HS-27A (cell line): ENCODE results near the gene TMPRSS2.

Experiments
- DNase-seq: peaks from one replicate; pipeline ENCODE4 v3.0.0-alpha.2; 2012; ENCODE audit warnings: low read depth, missing footprints

Gene TMPRSS2

DNA sequence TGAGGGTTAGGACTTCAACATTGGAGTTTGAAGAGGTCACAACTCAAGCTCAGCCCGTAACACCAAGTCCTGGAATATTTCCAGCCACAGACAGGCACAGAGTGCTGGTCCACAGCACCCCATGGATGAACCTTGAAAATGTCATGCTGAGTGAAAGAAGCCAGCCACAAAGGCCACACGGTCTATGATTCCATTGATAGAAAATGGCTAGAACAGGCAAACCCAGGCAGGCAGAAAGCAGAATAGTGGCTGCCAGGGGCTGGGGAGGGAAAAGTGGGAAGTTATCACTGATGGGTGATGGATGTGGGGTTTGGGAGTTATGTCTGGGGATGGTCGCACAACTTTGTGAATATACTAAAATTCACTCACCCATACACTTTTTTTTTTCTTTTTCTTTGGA, 60.6 kb downstream of the TMPRSS2 start:
- DNase-seq = no peak

DNA sequence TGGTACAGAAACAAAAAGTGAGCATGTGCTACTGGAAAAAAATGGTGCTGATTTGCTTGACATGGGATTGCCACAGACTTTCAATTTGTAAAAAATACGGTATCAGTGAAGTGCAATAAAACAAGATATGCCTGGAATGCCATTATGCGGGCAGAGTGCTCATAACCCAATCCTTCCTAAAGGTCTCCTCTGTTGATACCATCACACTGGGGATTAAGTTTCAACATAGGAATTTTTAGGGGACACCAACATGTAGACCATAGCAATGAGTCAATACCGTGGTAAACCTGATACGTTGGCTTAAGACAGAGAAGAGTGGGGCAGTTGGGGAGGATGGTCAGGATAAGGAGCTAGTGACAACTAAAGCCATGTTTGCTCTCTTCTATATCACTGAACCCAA, 61.4 kb downstream of the TMPRSS2 start:
- no peak for DNase-seq

DNA sequence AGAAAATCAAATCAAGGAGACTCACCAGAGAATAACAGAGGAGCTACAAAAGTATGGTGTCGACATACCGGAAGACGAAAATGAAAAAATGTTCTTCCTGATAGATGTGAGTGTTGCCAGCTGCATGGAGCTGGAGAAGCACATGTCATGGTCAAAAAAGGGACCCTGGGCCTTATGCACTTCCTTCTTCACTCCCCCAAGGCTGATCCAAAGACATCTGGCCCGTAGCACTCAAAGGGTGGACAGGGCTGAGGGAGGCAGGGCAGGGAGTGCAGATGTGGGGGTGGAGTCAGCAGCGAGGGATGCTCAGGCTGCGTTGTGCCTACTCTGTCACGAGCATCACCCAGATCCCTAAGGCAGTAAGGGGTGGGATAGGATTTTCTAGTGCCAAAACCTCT, 62.5 kb downstream of the TMPRSS2 start:
- DNase-seq = no peak

DNA sequence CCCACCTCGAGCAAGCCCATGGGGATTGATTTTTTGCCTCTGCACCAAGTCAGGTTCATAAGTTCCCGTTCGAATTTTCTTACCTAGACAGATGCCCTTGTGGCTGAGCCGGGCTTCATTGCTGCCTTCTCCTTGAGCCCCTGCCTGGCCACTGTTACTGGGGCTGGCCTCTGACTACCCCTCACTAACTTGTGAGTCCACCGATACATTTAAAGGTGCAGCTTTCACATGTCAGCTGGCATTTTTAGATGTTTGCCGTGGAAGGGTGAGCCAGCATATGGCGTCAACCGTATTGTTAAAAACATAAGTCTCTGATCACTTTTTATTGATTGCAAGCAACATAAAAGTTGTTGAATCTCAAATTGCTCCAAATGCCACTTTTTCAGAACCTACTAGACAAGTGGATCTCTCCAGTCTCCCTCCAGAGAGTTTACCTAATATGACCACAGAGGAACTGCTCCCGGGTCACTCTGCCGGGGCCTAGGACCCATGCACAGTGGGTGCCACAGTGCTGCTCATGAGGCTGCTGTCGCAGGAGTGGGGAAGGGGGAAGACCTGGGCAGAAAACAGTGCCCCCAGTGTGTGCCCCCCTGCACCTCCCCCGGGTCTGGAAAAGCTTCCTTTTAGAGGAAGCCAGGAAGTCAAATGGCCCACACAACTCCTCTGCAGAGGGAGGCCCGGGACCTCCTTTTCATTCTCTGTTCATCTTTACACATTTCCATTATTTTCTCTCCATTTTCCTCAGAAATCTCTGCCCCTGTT, 63.1 kb downstream of the TMPRSS2 start:
- no peak for DNase-seq

DNA sequence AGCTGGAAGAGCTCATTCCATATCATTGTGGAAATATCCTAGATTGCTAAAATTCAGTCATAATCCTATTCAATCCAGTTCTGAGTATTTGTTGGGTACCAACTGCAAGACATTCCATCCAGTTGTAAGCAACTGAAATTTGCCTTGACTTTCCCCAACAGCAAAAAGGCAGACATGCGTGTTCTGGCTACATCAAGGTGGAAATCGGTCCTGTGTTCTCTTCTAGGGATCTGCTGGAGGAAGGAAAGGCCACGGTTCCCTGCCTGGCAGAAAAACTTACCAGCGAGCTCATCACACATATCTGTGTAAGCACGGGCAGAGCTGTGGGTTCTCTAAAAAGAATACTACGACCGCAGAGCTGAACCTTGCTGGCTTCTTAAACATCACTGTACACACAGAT, 64.4 kb downstream of the TMPRSS2 start:
- no peak for DNase-seq

DNA sequence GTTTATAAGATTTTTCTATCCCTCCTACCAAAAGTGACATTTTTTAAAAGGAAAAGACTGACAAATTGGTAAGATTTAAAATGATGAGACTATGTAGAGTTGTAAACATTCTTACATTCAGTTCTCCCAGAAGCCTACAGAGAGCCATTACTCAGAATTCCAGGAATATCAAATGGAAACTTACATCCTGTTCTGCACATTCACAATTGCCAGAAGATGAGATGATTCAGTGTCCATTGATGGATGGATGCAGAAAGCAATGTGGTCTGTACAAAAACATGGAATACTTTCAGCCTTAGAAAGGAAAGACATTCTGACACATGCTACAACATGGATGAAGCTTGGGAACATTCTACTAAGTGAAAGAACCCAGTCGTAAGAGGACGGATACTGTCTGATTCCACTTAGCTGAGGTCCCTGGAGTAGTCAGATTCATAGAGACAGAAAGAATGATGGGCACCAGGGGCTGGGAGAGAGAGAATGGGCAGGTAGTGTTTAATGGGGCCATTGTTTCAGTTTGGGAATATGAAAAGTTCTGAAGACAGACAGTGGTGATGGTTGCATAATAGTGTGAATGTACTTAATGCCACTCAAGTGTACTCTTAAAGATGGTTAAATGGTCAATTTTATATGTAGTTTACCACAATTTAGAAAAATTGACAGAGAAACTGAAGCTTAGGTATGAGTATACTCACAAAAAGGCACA, 65.3 kb downstream of the TMPRSS2 start:
- DNase-seq = no peak

DNA sequence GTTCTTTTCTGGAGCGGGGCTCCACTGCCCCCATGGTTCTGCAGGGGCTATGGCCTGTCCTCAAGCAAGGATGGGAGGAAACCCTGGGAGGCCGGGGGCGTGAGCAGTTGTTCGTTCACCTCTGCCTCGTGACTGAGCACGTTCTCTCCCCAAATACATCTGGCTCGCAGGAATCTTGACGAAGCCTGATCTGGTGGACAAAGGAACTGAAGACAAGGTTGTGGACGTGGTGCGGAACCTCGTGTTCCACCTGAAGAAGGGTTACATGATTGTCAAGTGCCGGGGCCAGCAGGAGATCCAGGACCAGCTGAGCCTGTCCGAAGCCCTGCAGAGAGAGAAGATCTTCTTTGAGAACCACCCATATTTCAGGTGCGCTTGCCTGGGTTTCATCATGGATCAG, 66.4 kb downstream of the TMPRSS2 start:
- no peak for DNase-seq

DNA sequence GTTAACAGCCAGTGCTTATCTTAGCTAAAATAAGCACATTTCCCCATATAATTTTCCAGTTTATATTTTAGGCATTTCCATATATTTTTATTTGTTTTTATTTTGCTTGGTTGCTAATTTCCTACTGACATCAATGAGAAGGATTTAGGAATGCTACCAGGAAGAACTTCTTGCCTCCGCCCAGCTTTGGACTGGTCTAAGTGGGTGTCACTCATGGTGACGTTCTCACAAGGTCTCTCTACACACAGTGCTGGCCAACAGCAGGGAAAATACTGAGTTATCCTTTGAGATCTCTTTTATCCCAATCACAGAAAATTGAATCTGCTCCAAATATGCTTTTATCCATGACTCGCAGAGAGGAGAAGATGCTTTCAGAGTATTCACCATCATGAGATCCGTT, 68.7 kb downstream of the TMPRSS2 start:
- DNase-seq = no peak

DNA sequence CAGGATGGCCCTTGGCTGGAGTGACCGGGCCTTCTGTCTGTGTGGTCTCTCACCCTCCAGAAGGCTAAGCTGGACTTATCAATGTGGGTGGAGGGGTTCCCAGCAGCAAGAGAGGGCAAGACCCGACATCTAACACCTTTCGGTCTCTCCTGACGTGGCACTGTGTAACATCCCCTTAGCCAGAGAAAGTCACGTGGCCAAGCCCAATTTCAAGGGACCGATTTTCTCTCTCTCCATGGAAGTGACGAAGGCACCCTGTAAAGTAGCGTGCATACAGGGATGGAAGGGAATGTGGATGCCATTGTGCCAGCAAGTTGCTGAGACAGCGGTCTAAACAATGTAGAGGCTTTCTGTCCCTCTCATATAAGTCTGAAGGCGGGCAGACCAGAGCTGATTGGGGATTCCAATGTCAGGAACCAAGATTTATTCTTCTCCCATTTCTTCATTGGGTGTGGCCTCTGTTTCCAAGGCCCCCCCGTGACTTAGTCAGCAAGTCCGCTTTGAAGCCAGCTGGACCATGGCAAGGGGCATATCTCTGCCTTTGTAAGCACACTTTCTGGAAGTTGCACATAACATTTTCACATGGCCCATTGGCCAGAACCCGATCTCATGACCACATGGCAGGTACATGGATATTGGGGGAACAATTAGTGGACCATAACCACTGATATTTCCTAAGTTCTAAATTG, 69.4 kb downstream of the TMPRSS2 start:
- DNase-seq = no peak

DNA sequence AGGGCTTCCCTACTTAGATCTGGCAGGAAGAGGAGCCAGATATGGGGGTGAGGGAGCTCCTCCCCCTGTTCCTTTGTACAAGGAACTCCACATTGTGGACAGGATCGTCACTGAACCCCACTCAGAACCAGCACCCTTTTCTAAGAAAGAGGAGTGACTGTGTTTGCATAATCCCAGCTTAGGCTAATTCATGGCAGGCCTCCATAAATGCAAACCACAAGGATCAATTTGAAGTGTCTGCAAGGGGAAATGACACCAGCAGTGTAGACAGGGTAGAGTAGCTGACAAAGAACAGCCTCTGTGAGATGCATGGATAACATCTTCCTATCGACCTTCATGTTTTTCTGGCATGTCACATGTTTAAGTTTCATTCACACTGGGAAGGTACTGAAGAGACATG, 70.2 kb downstream of the TMPRSS2 start:
- DNase-seq = no peak

DNA sequence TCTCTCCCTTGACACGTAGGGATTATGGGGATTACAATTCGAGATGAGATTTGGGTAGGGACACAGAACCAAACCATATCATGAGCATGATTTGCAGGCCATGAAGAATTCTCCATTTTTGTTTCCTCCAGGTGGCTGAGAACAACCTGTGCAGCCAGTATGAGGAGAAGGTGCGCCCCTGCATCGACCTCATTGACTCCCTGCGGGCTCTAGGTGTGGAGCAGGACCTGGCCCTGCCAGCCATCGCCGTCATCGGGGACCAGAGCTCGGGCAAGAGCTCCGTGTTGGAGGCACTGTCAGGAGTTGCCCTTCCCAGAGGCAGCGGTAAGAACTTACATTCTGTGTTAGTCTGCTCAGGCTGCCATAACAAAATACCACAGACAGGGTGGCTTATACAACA, 72.3 kb downstream of the TMPRSS2 start:
- no peak for DNase-seq

DNA sequence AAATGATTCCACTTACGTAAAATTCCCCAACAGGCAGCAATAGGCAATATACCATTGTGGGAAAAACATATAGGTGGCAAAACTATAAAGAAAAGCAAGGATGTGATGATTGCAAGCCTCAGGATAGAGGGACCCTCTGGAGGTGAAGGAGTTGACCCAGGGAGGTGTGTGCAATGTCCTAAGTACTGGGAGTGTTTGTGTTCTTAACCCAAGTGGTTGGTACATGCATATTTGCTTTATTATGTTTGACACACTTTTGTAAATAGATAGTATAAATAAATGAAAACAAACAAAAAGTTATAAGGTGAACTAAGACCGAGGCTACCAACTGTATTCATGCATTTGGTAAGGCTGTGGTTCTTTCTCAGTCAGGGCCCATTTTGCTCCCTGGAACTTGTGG, 74.4 kb downstream of the TMPRSS2 start:
- DNase-seq = no peak

DNA sequence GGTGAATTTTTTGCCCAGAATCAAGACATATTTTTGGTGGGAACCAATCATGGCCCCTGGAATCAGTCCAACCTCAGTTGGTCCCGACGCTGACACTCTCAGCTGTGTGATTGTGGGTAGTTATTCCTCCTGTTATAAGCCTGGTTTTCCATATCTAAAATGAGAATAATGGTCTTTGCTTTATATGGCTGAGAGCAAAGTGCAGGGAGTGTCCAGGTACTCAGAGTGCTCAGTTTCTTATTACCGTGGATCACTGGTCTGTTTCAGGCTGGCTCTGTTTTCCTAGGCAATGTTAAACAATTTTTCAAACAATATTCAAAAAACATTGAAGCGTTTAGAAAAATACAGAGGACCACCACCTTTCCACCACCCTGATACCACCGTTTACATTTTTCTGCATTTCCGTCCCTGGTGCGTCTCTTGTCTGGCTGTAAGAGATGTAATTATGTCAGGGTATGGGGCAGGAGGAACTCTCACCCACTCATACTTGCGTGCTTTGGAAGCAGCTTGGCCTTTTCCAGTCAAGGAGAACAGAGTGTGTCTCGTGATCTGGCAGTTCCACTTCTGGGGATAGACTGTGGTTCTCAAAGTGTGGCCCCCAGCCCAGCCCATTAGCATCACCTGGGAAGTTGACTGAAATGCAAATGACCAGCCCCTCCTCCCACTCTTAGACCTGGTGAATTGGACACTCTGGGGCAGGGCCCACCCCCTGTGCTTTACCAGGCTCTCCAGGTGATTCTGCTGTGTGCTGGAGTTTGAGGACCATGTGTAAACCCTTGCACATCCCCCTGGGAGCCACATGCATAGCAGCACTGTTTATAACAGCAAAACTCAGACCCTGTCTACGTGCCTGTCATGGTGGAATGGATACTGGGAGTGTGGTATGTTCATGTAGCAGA, 75.1 kb downstream of the TMPRSS2 start:
- DNase-seq = no peak

DNA sequence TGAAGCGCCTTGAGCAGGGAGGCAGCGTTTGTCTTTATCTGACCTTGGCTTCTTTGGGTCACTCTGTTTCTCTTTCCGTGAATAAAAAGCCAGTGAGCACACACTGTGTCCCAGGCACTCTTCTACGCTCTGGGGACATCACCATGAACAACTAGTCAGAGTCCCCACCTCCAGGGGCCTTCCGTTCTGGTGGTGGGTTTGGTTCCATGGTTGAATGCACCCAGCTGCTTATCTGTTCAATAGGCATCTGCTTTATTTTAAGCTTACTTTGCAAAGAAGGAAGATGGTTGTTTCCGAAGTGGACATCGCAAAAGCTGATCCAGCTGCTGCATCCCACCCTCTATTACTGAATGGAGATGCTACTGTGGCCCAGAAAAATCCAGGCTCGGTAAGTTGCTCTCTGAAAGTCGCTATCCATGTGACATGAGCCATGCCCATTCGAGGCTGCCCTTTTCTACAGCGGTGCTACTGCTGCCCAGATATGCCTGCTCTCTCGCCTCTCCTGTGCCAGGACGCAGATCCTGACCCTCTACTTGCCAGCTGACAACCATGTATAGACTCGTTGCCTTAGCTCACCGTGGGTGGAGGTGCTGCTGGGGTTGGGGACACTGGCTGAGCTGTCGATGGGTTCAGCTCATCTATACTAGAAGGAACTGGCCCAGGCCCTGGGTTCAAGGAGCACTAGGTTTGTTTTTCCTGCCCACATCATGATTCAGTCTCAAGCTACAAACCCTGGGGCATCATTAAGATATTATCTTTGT, 76.0 kb downstream of the TMPRSS2 start:
- no peak for DNase-seq

DNA sequence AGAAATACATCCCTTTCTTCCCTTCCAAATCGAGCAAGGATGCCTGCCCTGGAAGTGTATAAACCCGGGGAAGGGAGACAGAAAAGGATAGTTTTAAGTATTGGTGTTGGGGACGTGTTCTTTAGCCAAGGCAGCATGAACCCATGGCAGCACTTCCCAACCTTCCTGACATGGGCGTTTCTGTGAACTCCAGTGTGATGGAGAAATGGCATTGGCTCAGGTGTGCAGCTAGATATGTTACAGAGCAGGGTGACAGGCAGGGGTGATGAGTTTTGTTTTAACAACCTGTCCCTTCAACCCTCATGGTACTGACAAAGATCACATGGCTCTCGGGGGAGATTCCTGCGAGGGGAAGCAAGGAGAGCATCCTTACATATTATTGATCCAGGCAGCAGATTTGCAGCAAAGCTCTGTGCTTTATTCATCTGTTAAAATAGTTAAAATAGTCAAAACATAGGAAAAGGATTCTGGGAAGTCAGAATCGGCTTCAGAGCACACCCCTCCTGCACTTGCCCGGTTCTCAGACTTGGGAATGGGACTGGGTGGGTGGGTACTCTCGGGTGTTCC, 78.0 kb downstream of the TMPRSS2 start:
- no peak for DNase-seq

DNA sequence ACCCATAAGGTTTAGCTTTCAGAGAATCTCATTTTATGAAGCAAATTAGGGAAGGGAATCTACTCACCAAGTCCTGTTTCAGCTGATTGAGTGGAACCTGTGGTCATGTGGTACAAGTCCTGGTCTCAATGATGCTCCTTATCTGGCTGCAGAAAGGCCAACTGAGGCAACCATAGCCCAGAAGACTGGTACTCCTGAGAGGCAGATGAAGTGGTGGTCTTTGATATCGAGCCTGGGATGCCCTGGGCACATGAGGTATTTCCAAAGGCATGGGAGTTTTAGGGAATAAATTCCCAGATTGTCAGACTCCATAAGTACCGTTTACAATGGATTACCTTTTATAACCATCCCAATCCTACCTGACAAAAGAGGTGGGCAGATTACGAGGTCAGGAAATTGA, 78.7 kb downstream of the TMPRSS2 start:
- no peak for DNase-seq

DNA sequence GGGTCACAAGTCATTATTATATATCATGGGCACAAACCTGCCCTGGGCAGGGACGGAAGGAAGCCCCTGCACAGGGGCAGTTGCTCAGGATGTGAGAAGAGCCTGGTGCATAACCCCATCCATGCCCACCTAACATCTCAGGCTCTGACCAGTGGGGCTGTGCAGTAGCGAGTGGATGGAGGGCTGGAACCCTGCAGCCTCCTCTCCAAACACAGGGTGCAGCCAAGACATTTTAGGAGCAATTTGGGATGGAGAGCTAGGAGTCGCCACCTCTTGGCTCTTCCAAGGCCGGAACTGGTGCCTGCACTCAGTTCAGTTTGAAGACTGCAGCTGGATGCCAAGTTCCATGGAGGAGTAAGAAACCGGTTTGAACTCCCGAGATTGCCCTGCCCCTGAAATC, 79.1 kb downstream of the TMPRSS2 start:
- no peak for DNase-seq

DNA sequence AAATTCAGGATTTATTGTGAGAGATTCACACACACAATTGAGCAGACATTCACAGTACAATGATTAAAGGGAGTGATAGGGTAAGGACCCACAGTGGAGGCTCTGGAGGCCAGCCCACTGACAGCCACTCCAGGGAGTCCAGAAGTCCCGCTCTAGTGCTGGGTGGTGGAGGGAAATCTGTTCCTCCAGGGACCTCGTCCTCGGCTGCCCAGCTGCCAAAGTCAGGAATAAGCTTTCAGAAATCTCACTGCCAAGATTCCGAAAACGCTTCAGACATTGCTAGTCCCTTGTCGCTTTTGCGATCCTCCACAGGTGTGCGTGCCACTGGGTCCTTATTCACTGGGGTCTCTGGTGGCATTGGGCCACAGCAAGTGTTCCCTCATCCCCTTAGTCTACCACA, 79.6 kb downstream of the TMPRSS2 start:
- no peak for DNase-seq

DNA sequence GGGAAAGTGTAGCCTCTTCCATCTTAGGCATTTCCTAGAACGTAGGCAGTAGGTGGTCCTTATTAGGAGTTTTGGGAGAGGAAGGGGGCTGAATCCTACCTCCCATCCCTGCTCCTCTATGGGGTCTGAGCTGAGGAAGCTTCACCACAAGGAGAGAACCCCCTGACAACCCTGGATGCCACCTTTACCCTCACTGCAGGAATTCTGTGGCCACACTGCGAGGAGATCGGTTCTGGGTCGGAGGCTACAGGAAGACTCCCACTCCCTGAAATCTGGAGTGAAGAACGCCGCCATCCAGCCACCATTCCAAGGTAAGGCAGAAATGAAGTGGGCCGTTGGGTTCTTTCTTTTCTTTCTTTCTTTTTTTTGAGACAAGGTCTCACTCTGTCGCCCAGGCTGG, 80.4 kb downstream of the TMPRSS2 start:
- no peak for DNase-seq

DNA sequence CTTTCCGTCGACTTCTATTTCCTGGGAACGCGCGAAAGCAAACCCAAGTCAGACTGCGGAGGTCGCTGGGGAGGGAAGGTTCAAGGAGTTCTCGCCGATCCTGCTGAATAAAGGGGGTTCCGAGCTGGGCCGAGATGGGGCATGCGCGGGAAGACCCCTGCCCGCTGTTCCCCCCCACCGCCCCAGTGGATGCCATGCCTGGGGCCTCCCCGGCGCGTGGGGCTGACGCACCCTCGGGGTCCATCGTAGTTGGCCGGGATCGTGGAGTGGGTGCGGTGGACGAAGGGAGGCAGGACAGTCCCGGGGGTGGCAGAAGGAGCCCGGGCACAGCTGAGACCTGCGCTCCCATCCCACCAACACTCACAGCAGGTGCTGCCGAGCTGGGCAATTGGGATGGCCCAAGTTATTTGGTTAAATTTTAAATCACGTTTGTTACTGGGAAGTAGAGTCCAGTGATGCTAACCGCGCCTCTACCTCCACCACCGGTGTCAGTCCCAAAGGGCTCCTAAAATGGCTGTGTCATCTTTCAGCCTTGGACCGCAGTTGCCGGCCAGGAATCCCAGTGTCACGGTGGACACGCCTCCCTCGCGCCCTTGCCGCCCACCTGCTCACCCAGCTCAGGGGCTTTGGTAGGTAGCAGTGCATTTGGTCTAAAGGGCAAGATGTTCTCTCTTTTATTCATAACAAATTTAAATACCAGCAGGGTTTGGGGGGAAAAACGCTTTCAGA, 81.1 kb downstream of the TMPRSS2 start:
- DNase-seq = no peak
